ENCODE data around the gene AMIGO3.

DNA sequence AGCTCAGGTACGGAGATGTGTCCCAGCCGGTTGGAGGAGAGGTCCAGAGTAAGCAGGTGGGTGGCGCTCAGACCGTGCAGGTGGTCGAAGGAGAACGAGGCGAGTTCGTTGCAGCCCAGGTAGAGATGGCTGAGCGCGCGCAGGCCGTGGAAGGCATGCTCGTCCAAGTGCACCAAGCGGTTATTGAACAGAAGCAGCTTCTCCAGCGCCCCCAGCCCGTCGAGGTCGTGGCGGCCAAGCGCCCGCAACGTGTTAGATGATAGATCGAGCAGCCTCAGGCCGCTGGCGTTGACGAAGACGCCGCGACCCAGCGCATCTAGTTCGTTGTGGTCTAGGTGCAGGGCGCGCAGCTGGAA is 648 bp downstream of the AMIGO3 start:
- TF ChIP-seq, protein P1, sequence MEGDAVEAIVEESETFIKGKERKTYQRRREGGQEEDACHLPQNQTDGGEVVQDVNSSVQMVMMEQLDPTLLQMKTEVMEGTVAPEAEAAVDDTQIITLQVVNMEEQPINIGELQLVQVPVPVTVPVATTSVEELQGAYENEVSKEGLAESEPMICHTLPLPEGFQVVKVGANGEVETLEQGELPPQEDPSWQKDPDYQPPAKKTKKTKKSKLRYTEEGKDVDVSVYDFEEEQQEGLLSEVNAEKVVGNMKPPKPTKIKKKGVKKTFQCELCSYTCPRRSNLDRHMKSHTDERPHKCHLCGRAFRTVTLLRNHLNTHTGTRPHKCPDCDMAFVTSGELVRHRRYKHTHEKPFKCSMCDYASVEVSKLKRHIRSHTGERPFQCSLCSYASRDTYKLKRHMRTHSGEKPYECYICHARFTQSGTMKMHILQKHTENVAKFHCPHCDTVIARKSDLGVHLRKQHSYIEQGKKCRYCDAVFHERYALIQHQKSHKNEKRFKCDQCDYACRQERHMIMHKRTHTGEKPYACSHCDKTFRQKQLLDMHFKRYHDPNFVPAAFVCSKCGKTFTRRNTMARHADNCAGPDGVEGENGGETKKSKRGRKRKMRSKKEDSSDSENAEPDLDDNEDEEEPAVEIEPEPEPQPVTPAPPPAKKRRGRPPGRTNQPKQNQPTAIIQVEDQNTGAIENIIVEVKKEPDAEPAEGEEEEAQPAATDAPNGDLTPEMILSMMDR (conservative IDR thresholded peaks at IDR 0.05 in 1 of 2, IDR thresholded peaks at IDR 0.05 in 1 of 2; ENCODE audit: extremely low read depth in 1 of 2, insufficient read depth in 1 of 2, low read depth in 1 of 2, low read length in 2 of 2), result no peak
- TF ChIP-seq EZH2 (IDR thresholded peaks at IDR 0.05; ENCODE audit: borderline replicate concordance, low read length), result no peak
